Loucy (cell line): ENCODE results near the gene NME3.

Experiments used
- H2AFZ ChIP-seq: fragments of 200-600 bp; sonication (generic); 2 replicates; pipeline ENCODE4 v1.6.0; 2016; ENCODE audit warnings: antibody characterized with exemption, mild to moderate bottlenecking, low read length, moderate library complexity
- H3F3A ChIP-seq: fragments of 200-600 bp; 2 replicates; pipeline ENCODE4 v1.6.0; 2016; ENCODE audit warnings: antibody characterized with exemption, low read depth, mild to moderate bottlenecking
- H3K27me3 ChIP-seq: fragments of 200-600 bp; sonication (generic); 2 replicates; pipeline ENCODE4 v1.6.1; 2014; ENCODE audit warnings: low read length, mild to moderate bottlenecking; ENCODE audit not compliant: insufficient read depth, poor library complexity, severe bottlenecking
- H3K36me3 ChIP-seq: fragments of 200-600 bp; sonication (generic); 2 replicates; pipeline ENCODE4 v1.6.1; 2016; ENCODE audit warnings: low read length; ENCODE audit not compliant: insufficient read depth
- H3K4me1 ChIP-seq: fragments of 200-600 bp; sonication (generic); 2 replicates; pipeline ENCODE4 v1.5.1; 2014; ENCODE audit warnings: low read length, mild to moderate bottlenecking; ENCODE audit not compliant: insufficient read depth, poor library complexity, severe bottlenecking
- H3K4me2 ChIP-seq: fragments of 200-600 bp; sonication (generic); 2 replicates; pipeline ENCODE4 v1.6.0; 2014; ENCODE audit warnings: antibody characterized with exemption, low read length, low read depth, mild to moderate bottlenecking; ENCODE audit not compliant: poor library complexity, severe bottlenecking
- H3K4me3 ChIP-seq: fragments of 200-600 bp; sonication (generic); 2 replicates; pipeline ENCODE4 v1.5.1; 2014; ENCODE audit warnings: low read length, mild to moderate bottlenecking, mixed read lengths; ENCODE audit not compliant: poor library complexity, severe bottlenecking
- H3K79me2 ChIP-seq: fragments of 200-600 bp; sonication (generic); 2 replicates; pipeline ENCODE4 v1.6.1; 2014; ENCODE audit warnings: low read length; ENCODE audit not compliant: insufficient read depth
- H3K9ac ChIP-seq: fragments of 200-600 bp; sonication (generic); 2 replicates; pipeline ENCODE4 v1.6.0; 2014; ENCODE audit warnings: mild to moderate bottlenecking, low read depth, low read length, moderate library complexity; ENCODE audit not compliant: poor library complexity, severe bottlenecking
- H3K9me2 ChIP-seq: fragments of 200-600 bp; sonication (generic); replicated peaks from 2 replicates; pipeline ENCODE4 v1.6.1; 2016; ENCODE audit warnings: low read depth, low read length, mixed read lengths
- H3K9me3 ChIP-seq: fragments of 200-600 bp; sonication (generic); 2 replicates; pipeline ENCODE4 v1.6.1; 2014; ENCODE audit warnings: mild to moderate bottlenecking, antibody characterized with exemption, low read length, low read depth; ENCODE audit not compliant: insufficient read depth
- H4K20me1 ChIP-seq: fragments of 200-600 bp; sonication (generic); 2 replicates; pipeline ENCODE4 v1.6.0; 2014; ENCODE audit warnings: antibody characterized with exemption, low read length, mild to moderate bottlenecking; ENCODE audit not compliant: insufficient read depth, poor library complexity, severe bottlenecking
- CTCF ChIP-seq: fragments of 200-600 bp; sonication (generic); conservative IDR thresholded peaks from 2 replicates; pipeline ENCODE4 v1.5.1; 2014; ENCODE audit warnings: mild to moderate bottlenecking, antibody characterized with exemption, low read length
- EZH2phosphoT487 ChIP-seq: fragments of 200-600 bp; IDR thresholded peaks from 2 replicates; pipeline ENCODE4 v1.6.1; 2018; ENCODE audit warnings: antibody characterized with exemption, mild to moderate bottlenecking, moderate library complexity, borderline replicate concordance

The NME3 gene

GRCh38 chr16:1791943-1792812 is 20.8 kb upstream of the NME3 start:
- H3K4me2 ChIP-seq = no peak overlapping the region
- no peaks in the 10 kb centered on the region for H3K9me3 ChIP-seq
- no peak overlapping the region for H2AFZ ChIP-seq
- no peak overlapping the region for H3K4me3 ChIP-seq
- no peaks in the 10 kb centered on the region for H3F3A ChIP-seq
- no peaks in the 10 kb centered on the region for H3K27me3 ChIP-seq
- TF ChIP-seq CTCF (no peak), EZH2phosphoT487 (no peak)
- H3K9ac ChIP-seq = no peak overlapping the region
- no peaks in the 10 kb centered on the region for H3K9me2 ChIP-seq
- no peaks in the 10 kb centered on the region for H4K20me1 ChIP-seq
- H3K36me3 ChIP-seq = no peaks in the 10 kb centered on the region
- no peaks in the 10 kb centered on the region for H3K4me1 ChIP-seq
- no peaks in the 10 kb centered on the region for H3K79me2 ChIP-seq

GRCh38 chr16:1791256-1791942 is 20.1 kb upstream of the NME3 start:
- Histone ChIP-seq H3K4me2 (no peak overlapping the region), H2AFZ (no peak overlapping the region), H3F3A (no peaks in the 10 kb centered on the region), H3K36me3 (no peaks in the 10 kb centered on the region), H3K9me2 (no peaks in the 10 kb centered on the region), H4K20me1 (no peaks in the 10 kb centered on the region), H3K4me1 (no peaks in the 10 kb centered on the region), H3K9ac (no peak overlapping the region), H3K9me3 (no peaks in the 10 kb centered on the region), H3K4me3 (no peak overlapping the region), H3K27me3 (no peaks in the 10 kb centered on the region), H3K79me2 (no peaks in the 10 kb centered on the region)
- no peak for TF ChIP-seq EZH2phosphoT487
- no peak for TF ChIP-seq CTCF

- Histone ChIP-seq H3K27me3 (no peaks in the 10 kb centered on the region), H3F3A (no peaks in the 10 kb centered on the region), H2AFZ (no peak overlapping the region), H4K20me1 (no peaks in the 10 kb centered on the region), H3K4me2 (no peak overlapping the region), H3K4me1 (no peaks in the 10 kb centered on the region), H3K36me3 (no peaks in the 10 kb centered on the region), H3K9ac (no peak overlapping the region), H3K79me2 (peaks cover 5% of the 10 kb centered on the region; the same call in 1 of the 2 replicates), H3K4me3 (no peak overlapping the region), H3K9me3 (no peaks in the 10 kb centered on the region), H3K9me2 (no peaks in the 10 kb centered on the region)
- TF ChIP-seq CTCF = no peak
- no peak for TF ChIP-seq EZH2phosphoT487
Measured at GRCh38 chr16:1790611-1791255, 19.4 kb upstream of the NME3 start.
